ENCODE measurements around the gene ITPRIP.

Gene ITPRIP

GRCh38 chr10:104340111-104340526 lies 1.9 kb upstream of the ITPRIP start:
- no peak for DNase-seq

- no peak for DNase-seq
These were observed 1.3 kb upstream of the ITPRIP start for GRCh38 chr10:104339469-104340110.

- DNase-seq: no peak
These were observed 712 bp downstream of the ITPRIP start for GRCh38 chr10:104337521-104337984.

- DNase-seq: no peak
These were observed 1.3 kb downstream of the ITPRIP start for GRCh38 chr10:104336821-104337467.

GRCh38 chr10:104334965-104335650 lies 3.2 kb downstream of the ITPRIP start:
- DNase-seq: peak; percentile 34 to 72

GRCh38 chr10:104334561-104334960 lies 3.7 kb downstream of the ITPRIP start:
- DNase-seq: peak in 1 of 2 experiments; percentile 34

GRCh38 chr10:104333728-104334373 lies 4.4 kb downstream of the ITPRIP start:
- no peak for DNase-seq

- DNase-seq: no peak
These were observed 5.1 kb downstream of the ITPRIP start for GRCh38 chr10:104333032-104333727.

- DNase-seq: no peak
These were observed 5.8 kb downstream of the ITPRIP start for GRCh38 chr10:104332243-104333031.

- no peak for DNase-seq
These were observed 6.9 kb downstream of the ITPRIP start for GRCh38 chr10:104331208-104331838.

GRCh38 chr10:104330168-104331110 lies 7.8 kb downstream of the ITPRIP start:
- no peak for DNase-seq

GRCh38 chr10:104329735-104330134 lies 8.5 kb downstream of the ITPRIP start:
- DNase-seq: no peak

GRCh38 chr10:104328896-104329710 lies 9.2 kb downstream of the ITPRIP start:
- peak; percentile 1 to 19 for DNase-seq

- no peak for DNase-seq
These were observed 9.7 kb downstream of the ITPRIP start for GRCh38 chr10:104328646-104328895.

GRCh38 chr10:104327745-104328645 lies 10.3 kb downstream of the ITPRIP start:
- DNase-seq: no peak

- DNase-seq: no peak
These were observed 11.2 kb downstream of the ITPRIP start for GRCh38 chr10:104326991-104327610.

GRCh38 chr10:104325436-104326435 lies 12.5 kb downstream of the ITPRIP start:
- DNase-seq: no peak
